Activated CD4-positive, alpha-beta T cell treated with anti-CD3 and anti-CD28 coated beads, Interleukin-10, Interleukin-2, amounts not matched to agents 100 ng/mL and 50 ng/mL, durations not matched to agents 16 hours and 8 hours (primary cell): Measurements from ENCODE around the gene CUL4A.
"Not testable (repeated sequence)": the region's sequence is repeated elsewhere in the genome, so short reads cannot be mapped to it uniquely, and the experiment has no call there.

ENCODE experiments used
- DNase-seq: peaks from one replicate; pipeline ENCODE4 v3.0.0-alpha.2; 2020

Gene CUL4A

DNA sequence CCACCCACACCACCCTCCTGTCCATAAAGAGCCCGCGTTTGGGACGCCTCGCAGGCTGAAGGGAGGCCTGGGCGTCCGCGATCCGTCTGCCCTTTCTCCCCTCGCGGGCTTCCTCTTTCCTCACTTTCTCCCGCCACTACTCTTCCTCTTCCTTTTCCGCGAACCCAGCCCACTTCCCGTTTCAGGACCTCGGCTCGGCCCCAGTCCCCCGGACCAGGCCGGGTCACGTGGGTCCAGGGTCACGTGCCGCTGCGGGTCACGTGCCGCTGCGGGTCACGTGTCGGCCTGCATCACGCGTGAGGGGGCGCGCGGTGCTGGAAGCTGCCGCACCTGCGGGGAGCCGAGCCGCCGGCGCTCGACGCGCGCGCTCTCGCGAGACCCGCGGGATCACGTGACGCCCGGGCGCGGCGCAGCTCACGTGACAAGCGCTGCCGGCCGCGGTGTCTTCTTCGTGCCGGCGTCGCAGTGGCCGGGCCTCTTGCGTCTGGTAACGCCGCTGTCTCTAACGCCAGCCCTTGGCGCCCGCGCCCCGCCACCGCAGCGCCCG is 87.5 kb downstream of the CUL4A start, which contains the start of gene LAMP1:
Gene LAMP1 (plus strand): TSS at position 417 of the 547 bp plus-strand sequence. CDS start 196 bp downstream, outside the sequence.
- DNase-seq, result peak; percentile 99

- DNase-seq, result peak; percentile 53
Observed at GRCh38 chr13:113297370-113298042, 88.1 kb downstream of the CUL4A start.

- no peak for DNase-seq
Observed at GRCh38 chr13:113298043-113298945, 88.9 kb downstream of the CUL4A start.

DNA sequence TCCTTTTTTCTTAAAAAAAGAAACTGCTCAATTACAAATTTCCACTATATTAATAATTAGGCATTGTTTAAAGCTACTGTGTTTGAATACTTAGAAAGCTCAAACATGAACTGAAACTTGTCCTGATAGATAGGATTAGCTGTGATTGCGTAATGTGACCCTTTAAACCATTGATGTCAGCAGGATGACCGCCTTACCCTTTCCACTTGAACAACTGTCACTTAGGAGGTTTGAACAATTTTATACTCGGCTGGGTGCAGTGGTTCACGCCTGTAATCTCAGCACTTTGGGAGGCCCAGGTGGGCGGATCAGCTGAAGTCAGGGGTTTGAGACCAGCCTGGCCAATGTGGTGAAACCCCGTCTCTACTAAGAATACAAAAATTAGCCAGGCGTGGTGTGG is 90.5 kb downstream of the CUL4A start:
- peak; percentile 7 for DNase-seq

GRCh38 chr13:113302986-113303385 is 93.6 kb downstream of the CUL4A start:
- no peak for DNase-seq

DNA sequence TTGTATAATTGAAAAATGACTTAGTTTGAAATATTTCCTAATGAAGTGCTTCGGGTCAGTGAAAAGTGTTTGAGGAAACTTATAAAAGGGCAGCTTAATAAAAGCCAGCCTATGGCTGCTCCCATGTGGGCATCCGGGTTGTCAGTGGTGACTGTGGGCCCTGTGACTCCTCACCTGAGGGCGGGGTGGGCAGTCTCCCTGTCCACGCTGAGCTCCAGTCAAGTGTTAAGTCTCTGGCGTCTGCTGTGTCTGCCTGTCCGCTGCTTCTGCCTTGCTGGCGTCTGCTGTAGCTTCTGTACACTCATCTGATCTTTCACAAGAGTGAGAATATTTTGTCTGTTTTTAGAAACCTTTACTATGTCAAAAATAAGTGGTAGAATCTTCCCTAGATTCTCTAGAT is 94.7 kb downstream of the CUL4A start:
- no peak for DNase-seq

- no peak for DNase-seq
Observed at GRCh38 chr13:113305208-113305607, 95.8 kb downstream of the CUL4A start.

DNA sequence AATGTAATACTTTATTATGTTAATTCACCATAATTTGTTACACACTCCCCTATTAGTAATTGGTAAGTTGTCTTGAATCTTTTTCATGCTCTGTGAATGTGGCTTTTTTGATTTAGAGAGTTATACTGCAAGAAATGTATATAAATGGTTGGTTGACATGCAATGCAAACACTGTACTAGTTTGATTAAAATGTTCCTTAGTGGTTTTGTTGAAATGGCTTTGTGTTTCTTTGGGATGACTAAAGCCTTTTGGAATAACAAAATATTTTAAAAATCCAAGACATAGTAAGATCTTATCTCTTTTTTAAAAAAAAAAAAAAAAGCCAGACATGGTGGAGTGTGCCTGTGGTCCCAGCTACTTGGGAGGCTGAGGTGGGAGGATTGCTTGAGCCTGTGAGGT is 98.1 kb downstream of the CUL4A start:
- DNase-seq, result no peak

- DNase-seq, result no peak
Observed at GRCh38 chr13:113309473-113309872, 100.1 kb downstream of the CUL4A start.

GRCh38 chr13:113314112-113314511 is 104.7 kb downstream of the CUL4A start:
- not testable (repeated sequence) for DNase-seq

GRCh38 chr13:113314895-113315470 is 105.6 kb downstream of the CUL4A start:
- not testable (repeated sequence) for DNase-seq

- DNase-seq, result no peak
Observed at GRCh38 chr13:113315992-113316391, 106.6 kb downstream of the CUL4A start.
